ENCODE results near the gene SUPT5H. TPM values are rescaled to one million over a fixed set of nuclear protein-coding genes. Genes with fewer than 3 reads are reported as not detected.

The SUPT5H gene
- total and polyA plus RNA-seq, 8 donors = 61.7 to 127 (median 109) TPM

DNA sequence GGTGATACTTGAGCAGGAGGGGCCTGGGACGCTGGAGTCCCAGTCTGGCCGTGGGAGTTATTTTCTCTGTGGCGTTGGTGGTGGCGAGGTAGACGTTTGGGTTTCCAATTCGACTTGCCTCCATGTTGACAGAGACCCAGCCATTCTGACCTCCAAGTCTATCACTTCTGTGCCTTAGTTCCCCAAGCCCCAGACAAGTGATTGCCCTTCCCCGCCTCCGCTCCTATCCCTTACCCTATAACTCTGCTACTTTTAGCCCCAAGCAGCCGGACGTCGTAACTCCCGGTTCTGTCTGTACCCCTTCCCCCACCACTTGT, 35.8 kb downstream of the SUPT5H start:
- TF ChIP-seq EP300 (IDR thresholded peaks at IDR 0.05) = no peak
- no peak for TF ChIP-seq POLR2AphosphoS5 (IDR thresholded peaks at IDR 0.05)
- TF ChIP-seq POLR2A (IDR thresholded peaks at IDR 0.05) = no peak
- TF ChIP-seq, protein P1, sequence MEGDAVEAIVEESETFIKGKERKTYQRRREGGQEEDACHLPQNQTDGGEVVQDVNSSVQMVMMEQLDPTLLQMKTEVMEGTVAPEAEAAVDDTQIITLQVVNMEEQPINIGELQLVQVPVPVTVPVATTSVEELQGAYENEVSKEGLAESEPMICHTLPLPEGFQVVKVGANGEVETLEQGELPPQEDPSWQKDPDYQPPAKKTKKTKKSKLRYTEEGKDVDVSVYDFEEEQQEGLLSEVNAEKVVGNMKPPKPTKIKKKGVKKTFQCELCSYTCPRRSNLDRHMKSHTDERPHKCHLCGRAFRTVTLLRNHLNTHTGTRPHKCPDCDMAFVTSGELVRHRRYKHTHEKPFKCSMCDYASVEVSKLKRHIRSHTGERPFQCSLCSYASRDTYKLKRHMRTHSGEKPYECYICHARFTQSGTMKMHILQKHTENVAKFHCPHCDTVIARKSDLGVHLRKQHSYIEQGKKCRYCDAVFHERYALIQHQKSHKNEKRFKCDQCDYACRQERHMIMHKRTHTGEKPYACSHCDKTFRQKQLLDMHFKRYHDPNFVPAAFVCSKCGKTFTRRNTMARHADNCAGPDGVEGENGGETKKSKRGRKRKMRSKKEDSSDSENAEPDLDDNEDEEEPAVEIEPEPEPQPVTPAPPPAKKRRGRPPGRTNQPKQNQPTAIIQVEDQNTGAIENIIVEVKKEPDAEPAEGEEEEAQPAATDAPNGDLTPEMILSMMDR (IDR thresholded peaks at IDR 0.05) = no peak
- Histone ChIP-seq H3K4me1 (peaks cover 15 to 28% (median 21%) of the 10 kb centered on the region in 4 donors), H3K36me3 (peaks cover 18 to 51% (median 46%) of the 10 kb centered on the region in 4 donors), H3K4me3 (peak overlapping the region; percentile 90 to 98 (median 93)), H3K9me3 (no peaks in the 10 kb centered on the region), H3K27ac (peak overlapping the region in 4 of 5 donors; percentile 80 to 91 (median 86)), H3K27me3 (no peaks in the 10 kb centered on the region)
- intact Hi-C loops (cut with DNase I; ENCODE audit: low total_unique reads) = no loop called here
- DNase-seq = no peak
- WGBS, 5 donors = 0 to 2% (median 1%) methylated on average over 12 of the region's 12 CpGs

DNA sequence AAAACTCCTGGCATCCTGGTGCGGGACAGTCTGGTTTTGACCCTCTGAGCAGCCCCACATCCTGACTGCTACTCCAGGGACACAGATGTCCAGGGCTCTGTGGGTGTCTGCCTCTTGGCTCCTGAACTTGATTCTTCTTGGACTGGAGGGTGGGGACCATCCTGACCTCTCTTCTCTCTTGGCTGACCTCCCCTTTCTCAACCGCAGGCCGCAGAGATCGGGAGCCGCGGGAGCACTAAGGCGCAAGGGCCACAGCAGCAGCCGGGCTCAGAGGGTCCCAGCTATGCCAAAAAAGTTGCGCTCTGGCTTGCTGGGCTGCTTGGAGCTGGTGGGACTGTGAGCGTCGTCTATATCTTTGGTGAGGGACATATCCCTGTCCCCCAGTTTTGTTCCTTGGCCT, 36.3 kb downstream of the SUPT5H start:
- 49 to 60% (median 51%) methylated on average over 6 to 11 of the region's 11 CpGs for WGBS, 5 donors
- Histone ChIP-seq H3K4me3 (peak overlapping the region; percentile 90 to 98 (median 93)), H3K27ac (peak overlapping the region in 1 of 5 donors; percentile 91), H3K36me3 (peaks cover 18 to 51% (median 46%) of the 10 kb centered on the region in 4 donors), H3K4me1 (peaks cover 15 to 28% (median 21%) of the 10 kb centered on the region in 4 donors), H3K27me3 (no peaks in the 10 kb centered on the region), H3K9me3 (no peaks in the 10 kb centered on the region)
- DNase-seq = no peak
- intact Hi-C loops (cut with DNase I; ENCODE audit: low total_unique reads) = no loop called here
- TF ChIP-seq POLR2AphosphoS5 (IDR thresholded peaks at IDR 0.05) (no peak), EP300 (IDR thresholded peaks at IDR 0.05) (no peak), POLR2A (IDR thresholded peaks at IDR 0.05) (no peak)
- TF ChIP-seq, protein P1 (IDR thresholded peaks at IDR 0.05) = no peak

DNA sequence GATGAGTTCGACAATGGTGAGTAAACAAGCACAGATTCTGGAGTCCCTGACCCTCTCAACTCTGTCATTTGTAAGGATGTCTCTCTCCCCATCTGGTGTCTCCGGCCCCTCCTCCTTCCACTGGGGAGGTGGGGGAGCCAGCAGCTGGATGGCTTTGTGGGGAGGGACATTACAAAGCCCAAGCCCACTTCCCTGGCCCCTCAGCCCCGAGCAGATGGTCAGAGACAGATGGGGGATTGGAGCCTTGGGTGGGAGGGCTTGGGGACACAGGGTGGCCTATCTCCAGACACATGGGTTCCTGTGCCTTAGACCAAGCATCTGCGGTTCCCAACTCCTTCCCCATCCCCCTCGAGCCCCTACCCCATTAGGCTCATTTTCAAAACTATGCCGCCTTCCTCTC, 37.8 kb downstream of the SUPT5H start:
- H3K36me3 ChIP-seq = peaks cover 22 to 56% (median 55%) of the 10 kb centered on the region in 4 donors
- peaks cover 15 to 28% (median 21%) of the 10 kb centered on the region in 4 donors for H3K4me1 ChIP-seq
- no peak overlapping the region for H3K27ac ChIP-seq
- H3K4me3 ChIP-seq = no peak overlapping the region
- intact Hi-C loops (cut with DNase I; ENCODE audit: low total_unique reads) = no loop called here
- DNase-seq = no peak
- H3K9me3 ChIP-seq = no peaks in the 10 kb centered on the region
- WGBS, 5 donors = 70 to 80% (median 76%) methylated on average over 6 of the region's 6 CpGs
- no peaks in the 10 kb centered on the region for H3K27me3 ChIP-seq
- TF ChIP-seq POLR2AphosphoS5 (IDR thresholded peaks at IDR 0.05) = no peak
- TF ChIP-seq EP300 (IDR thresholded peaks at IDR 0.05) = no peak
- TF ChIP-seq, protein P1 (IDR thresholded peaks at IDR 0.05) = no peak
- TF ChIP-seq POLR2A (IDR thresholded peaks at IDR 0.05) = no peak

DNA sequence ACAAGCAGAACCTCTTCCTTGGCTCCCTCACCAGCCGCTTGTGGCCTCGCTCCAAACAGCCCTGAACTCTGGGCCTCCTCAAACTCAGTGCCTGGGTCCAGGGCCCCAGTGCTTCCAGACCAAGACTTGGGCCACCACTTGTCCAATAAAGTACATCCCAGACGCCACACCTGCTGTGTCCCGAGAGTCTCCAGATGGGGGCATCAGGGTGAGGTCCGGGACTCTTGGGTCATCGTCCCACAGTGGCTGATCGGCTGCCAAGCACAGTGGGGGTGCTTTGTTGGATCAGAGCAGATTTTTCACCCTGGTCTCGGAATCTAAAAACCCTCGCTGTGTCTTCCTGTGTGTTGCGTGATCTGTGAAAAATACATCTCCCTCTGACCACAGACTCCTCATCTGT, 44.4 kb downstream of the SUPT5H start:
- Histone ChIP-seq H3K9me3 (no peaks in the 10 kb centered on the region), H3K36me3 (peaks cover 49 to 77% (median 76%) of the 10 kb centered on the region in 4 donors), H3K27me3 (no peaks in the 10 kb centered on the region), H3K4me1 (no peaks in the 10 kb centered on the region), H3K27ac (no peak overlapping the region), H3K4me3 (no peak overlapping the region)
- DNase-seq = no peak
- TF ChIP-seq POLR2A (IDR thresholded peaks at IDR 0.05) = no peak
- no peak for TF ChIP-seq POLR2AphosphoS5 (IDR thresholded peaks at IDR 0.05)
- WGBS, 5 donors = 70 to 81% (median 78%) methylated on average over 10 of the region's 10 CpGs
- intact Hi-C loops (cut with DNase I; ENCODE audit: low total_unique reads) = no loop called here

DNA sequence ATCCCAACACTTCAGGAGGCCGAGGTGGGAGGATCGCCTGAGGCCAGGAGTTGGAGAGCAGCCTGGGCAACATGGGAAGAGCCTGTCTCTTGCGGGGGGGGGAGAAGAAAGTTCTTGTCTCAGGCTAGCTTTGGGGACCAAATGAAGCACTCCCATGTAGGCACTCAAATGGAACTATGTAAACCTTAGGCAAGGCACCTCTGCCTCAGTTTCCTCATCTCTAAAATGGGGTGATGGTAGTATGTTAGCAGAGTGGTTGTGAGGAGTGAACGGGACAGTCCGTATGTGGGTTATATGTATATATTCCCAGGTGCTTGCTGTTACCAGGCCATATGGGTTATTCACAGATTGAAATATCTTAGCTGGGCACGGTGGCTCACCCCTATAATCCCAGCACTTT, 46.8 kb downstream of the SUPT5H start:
- Histone ChIP-seq H3K9me3 (no peaks in the 10 kb centered on the region), H3K36me3 (peaks cover 33 to 52% (median 52%) of the 10 kb centered on the region in 4 donors), H3K27me3 (peaks cover 0 to 19% (median 11%) of the 10 kb centered on the region in 3 donors), H3K27ac (no peak overlapping the region), H3K4me1 (no peaks in the 10 kb centered on the region), H3K4me3 (no peak overlapping the region)
- no peak for DNase-seq
- TF ChIP-seq, protein P1 (IDR thresholded peaks at IDR 0.05) = no peak
- no peak for TF ChIP-seq POLR2AphosphoS5 (IDR thresholded peaks at IDR 0.05)
- TF ChIP-seq EP300 (IDR thresholded peaks at IDR 0.05) = no peak
- no peak for TF ChIP-seq POLR2A (IDR thresholded peaks at IDR 0.05)
- intact Hi-C loops (cut with DNase I; ENCODE audit: low total_unique reads) = no loop called here
- 94 to 98% (median 96%) methylated on average over 5 to 6 of the region's 6 CpGs for WGBS, 5 donors
